Raji (cell line): ENCODE results near the gene TENM3.

ENCODE experiments used
- POLR2A ChIP-seq: IDR thresholded peaks from 2 replicates; pipeline ENCODE4 v1.6.1; 2011; ENCODE audit warnings: low read depth, low read length, control low read depth; ENCODE audit not compliant: insufficient read depth

Gene TENM3

GRCh38 chr4:182533964-182534363, 290.8 kb downstream of the TENM3 start:
- TF ChIP-seq POLR2A: no peak

GRCh38 chr4:182536221-182536811, 293.1 kb downstream of the TENM3 start:
- TF ChIP-seq POLR2A: no peak

GRCh38 chr4:182537031-182537795, 294.0 kb downstream of the TENM3 start:
- TF ChIP-seq POLR2A: no peak

GRCh38 chr4:182538031-182538430, 294.8 kb downstream of the TENM3 start:
- TF ChIP-seq POLR2A: no peak

GRCh38 chr4:182540496-182540895, 297.3 kb downstream of the TENM3 start:
- TF ChIP-seq POLR2A: no peak

GRCh38 chr4:182547435-182547834, 304.2 kb downstream of the TENM3 start:
- no peak for TF ChIP-seq POLR2A

- TF ChIP-seq POLR2A: no peak
These were observed 305.0 kb downstream of the TENM3 start for GRCh38 chr4:182548156-182548555.

GRCh38 chr4:182549356-182549755, 306.2 kb downstream of the TENM3 start:
- TF ChIP-seq POLR2A: no peak

- TF ChIP-seq POLR2A: no peak
These were observed 309.7 kb downstream of the TENM3 start for GRCh38 chr4:182552948-182553347.

GRCh38 chr4:182553653-182554052, 310.5 kb downstream of the TENM3 start:
- TF ChIP-seq POLR2A: no peak

GRCh38 chr4:182554736-182555135, 311.5 kb downstream of the TENM3 start:
- TF ChIP-seq POLR2A: no peak

GRCh38 chr4:182555997-182556418, 312.8 kb downstream of the TENM3 start:
- no peak for TF ChIP-seq POLR2A

- TF ChIP-seq POLR2A: no peak
These were observed 313.4 kb downstream of the TENM3 start for GRCh38 chr4:182556580-182556979.

GRCh38 chr4:182560358-182560757, 317.2 kb downstream of the TENM3 start:
- TF ChIP-seq POLR2A: no peak

- no peak for TF ChIP-seq POLR2A
These were observed 319.1 kb downstream of the TENM3 start for GRCh38 chr4:182562350-182562749.

GRCh38 chr4:182564724-182565369, 321.6 kb downstream of the TENM3 start:
- TF ChIP-seq POLR2A: no peak

- TF ChIP-seq POLR2A: no peak
These were observed 323.9 kb downstream of the TENM3 start for GRCh38 chr4:182567119-182567518.

- no peak for TF ChIP-seq POLR2A
These were observed 326.4 kb downstream of the TENM3 start for GRCh38 chr4:182569561-182569960.
